ENCODE measurements around the gene ADRA1B.

ADRA1B gene

GRCh38 chr5:159901772-159902171 is 14.5 kb upstream of the ADRA1B start:
- no peaks in the 10 kb centered on the region for H3K4me1 ChIP-seq (ENCODE audit: insufficient read depth, insufficient read length)
- H3K9me3 ChIP-seq (ENCODE audit: insufficient read depth, low read length) = no peaks in the 10 kb centered on the region
- DNase-seq (ENCODE audit: low read depth, low spot score) = no peak
- no peak overlapping the region for H3K4me3 ChIP-seq (ENCODE audit: insufficient read length, low read depth)
- no peak overlapping the region for H3K9ac ChIP-seq (ENCODE audit: insufficient read length, low read depth)
- H3K36me3 ChIP-seq (ENCODE audit: insufficient read depth, insufficient read length, low read length) = no peaks in the 10 kb centered on the region
- H3K27me3 ChIP-seq (ENCODE audit: insufficient read depth, insufficient read length) = no peaks in the 10 kb centered on the region
- TF ChIP-seq ZNF274 (IDR thresholded peaks at IDR 0.05; ENCODE audit: low read depth, low read length) (no peak), YY1 (IDR thresholded peaks at IDR 0.05; ENCODE audit: insufficient read depth, insufficient read length) (no peak), SUZ12 (IDR thresholded peaks at IDR 0.05; ENCODE audit: extremely low read depth, insufficient read depth, insufficient read length) (no peak)

- Histone ChIP-seq H3K9ac (ENCODE audit: insufficient read length, low read depth) (no peak overlapping the region), H3K27me3 (ENCODE audit: insufficient read depth, insufficient read length) (no peaks in the 10 kb centered on the region), H3K4me3 (ENCODE audit: insufficient read length, low read depth) (no peak overlapping the region), H3K36me3 (ENCODE audit: insufficient read depth, insufficient read length, low read length) (no peaks in the 10 kb centered on the region), H3K4me1 (ENCODE audit: insufficient read depth, insufficient read length) (no peaks in the 10 kb centered on the region), H3K9me3 (ENCODE audit: insufficient read depth, low read length) (no peaks in the 10 kb centered on the region)
- no peak for DNase-seq (ENCODE audit: low read depth, low spot score)
- TF ChIP-seq YY1 (IDR thresholded peaks at IDR 0.05; ENCODE audit: insufficient read depth, insufficient read length) (no peak), ZNF274 (IDR thresholded peaks at IDR 0.05; ENCODE audit: low read depth, low read length) (no peak), SUZ12 (IDR thresholded peaks at IDR 0.05; ENCODE audit: extremely low read depth, insufficient read depth, insufficient read length) (no peak)
Observed at GRCh38 chr5:159902444-159903121, 13.7 kb upstream of the ADRA1B start.

GRCh38 chr5:159903131-159903530 is 13.2 kb upstream of the ADRA1B start:
- TF ChIP-seq SUZ12 (IDR thresholded peaks at IDR 0.05; ENCODE audit: extremely low read depth, insufficient read depth, insufficient read length) = no peak
- no peak for TF ChIP-seq ZNF274 (IDR thresholded peaks at IDR 0.05; ENCODE audit: low read depth, low read length)
- TF ChIP-seq YY1 (IDR thresholded peaks at IDR 0.05; ENCODE audit: insufficient read depth, insufficient read length) = no peak
- no peaks in the 10 kb centered on the region for H3K9me3 ChIP-seq (ENCODE audit: insufficient read depth, low read length)
- no peak overlapping the region for H3K4me3 ChIP-seq (ENCODE audit: insufficient read length, low read depth)
- no peaks in the 10 kb centered on the region for H3K4me1 ChIP-seq (ENCODE audit: insufficient read depth, insufficient read length)
- H3K36me3 ChIP-seq (ENCODE audit: insufficient read depth, insufficient read length, low read length) = no peaks in the 10 kb centered on the region
- no peak overlapping the region for H3K9ac ChIP-seq (ENCODE audit: insufficient read length, low read depth)
- no peaks in the 10 kb centered on the region for H3K27me3 ChIP-seq (ENCODE audit: insufficient read depth, insufficient read length)
- DNase-seq (ENCODE audit: low read depth, low spot score) = no peak

GRCh38 chr5:159904874-159905273 is 11.4 kb upstream of the ADRA1B start:
- no peak overlapping the region for H3K4me3 ChIP-seq (ENCODE audit: insufficient read length, low read depth)
- no peaks in the 10 kb centered on the region for H3K9me3 ChIP-seq (ENCODE audit: insufficient read depth, low read length)
- no peaks in the 10 kb centered on the region for H3K36me3 ChIP-seq (ENCODE audit: insufficient read depth, insufficient read length, low read length)
- H3K4me1 ChIP-seq (ENCODE audit: insufficient read depth, insufficient read length) = no peaks in the 10 kb centered on the region
- no peak for DNase-seq (ENCODE audit: low read depth, low spot score)
- H3K9ac ChIP-seq (ENCODE audit: insufficient read length, low read depth) = no peak overlapping the region
- no peaks in the 10 kb centered on the region for H3K27me3 ChIP-seq (ENCODE audit: insufficient read depth, insufficient read length)
- TF ChIP-seq YY1 (IDR thresholded peaks at IDR 0.05; ENCODE audit: insufficient read depth, insufficient read length) (no peak), ZNF274 (IDR thresholded peaks at IDR 0.05; ENCODE audit: low read depth, low read length) (no peak), SUZ12 (IDR thresholded peaks at IDR 0.05; ENCODE audit: extremely low read depth, insufficient read depth, insufficient read length) (no peak)

GRCh38 chr5:159905496-159905895 is 10.8 kb upstream of the ADRA1B start:
- Histone ChIP-seq H3K4me3 (ENCODE audit: insufficient read length, low read depth) (no peak overlapping the region), H3K4me1 (ENCODE audit: insufficient read depth, insufficient read length) (no peaks in the 10 kb centered on the region), H3K9me3 (ENCODE audit: insufficient read depth, low read length) (no peaks in the 10 kb centered on the region), H3K36me3 (ENCODE audit: insufficient read depth, insufficient read length, low read length) (no peaks in the 10 kb centered on the region), H3K27me3 (ENCODE audit: insufficient read depth, insufficient read length) (no peaks in the 10 kb centered on the region), H3K9ac (ENCODE audit: insufficient read length, low read depth) (no peak overlapping the region)
- TF ChIP-seq ZNF274 (IDR thresholded peaks at IDR 0.05; ENCODE audit: low read depth, low read length) (no peak), YY1 (IDR thresholded peaks at IDR 0.05; ENCODE audit: insufficient read depth, insufficient read length) (no peak), SUZ12 (IDR thresholded peaks at IDR 0.05; ENCODE audit: extremely low read depth, insufficient read depth, insufficient read length) (no peak)
- DNase-seq (ENCODE audit: low read depth, low spot score) = no peak

GRCh38 chr5:159906463-159906862 is 9.8 kb upstream of the ADRA1B start:
- TF ChIP-seq ZNF274 (IDR thresholded peaks at IDR 0.05; ENCODE audit: low read depth, low read length) (no peak), YY1 (IDR thresholded peaks at IDR 0.05; ENCODE audit: insufficient read depth, insufficient read length) (no peak), SUZ12 (IDR thresholded peaks at IDR 0.05; ENCODE audit: extremely low read depth, insufficient read depth, insufficient read length) (no peak)

GRCh38 chr5:159906943-159907342 is 9.3 kb upstream of the ADRA1B start:
- H3K27me3 ChIP-seq (ENCODE audit: insufficient read depth, insufficient read length) = no peaks in the 10 kb centered on the region
- no peak for TF ChIP-seq YY1 (IDR thresholded peaks at IDR 0.05; ENCODE audit: insufficient read depth, insufficient read length)
- TF ChIP-seq ZNF274 (IDR thresholded peaks at IDR 0.05; ENCODE audit: low read depth, low read length) = no peak
- no peak for TF ChIP-seq SUZ12 (IDR thresholded peaks at IDR 0.05; ENCODE audit: extremely low read depth, insufficient read depth, insufficient read length)
- H3K9me3 ChIP-seq (ENCODE audit: insufficient read depth, low read length) = no peaks in the 10 kb centered on the region
- no peak overlapping the region for H3K4me3 ChIP-seq (ENCODE audit: insufficient read length, low read depth)
- no peak for DNase-seq (ENCODE audit: low read depth, low spot score)
- H3K36me3 ChIP-seq (ENCODE audit: insufficient read depth, insufficient read length, low read length) = no peaks in the 10 kb centered on the region
- H3K4me1 ChIP-seq (ENCODE audit: insufficient read depth, insufficient read length) = no peaks in the 10 kb centered on the region
- no peak overlapping the region for H3K9ac ChIP-seq (ENCODE audit: insufficient read length, low read depth)

More at GRCh38 chr5:159906463-159906862, 9.8 kb upstream of the ADRA1B start:
- Histone ChIP-seq H3K36me3 (ENCODE audit: insufficient read depth, insufficient read length, low read length) (no peaks in the 10 kb centered on the region), H3K9ac (ENCODE audit: insufficient read length, low read depth) (no peak overlapping the region), H3K9me3 (ENCODE audit: insufficient read depth, low read length) (no peaks in the 10 kb centered on the region), H3K4me3 (ENCODE audit: insufficient read length, low read depth) (no peak overlapping the region), H3K4me1 (ENCODE audit: insufficient read depth, insufficient read length) (no peaks in the 10 kb centered on the region), H3K27me3 (ENCODE audit: insufficient read depth, insufficient read length) (no peaks in the 10 kb centered on the region)
- no peak for DNase-seq (ENCODE audit: low read depth, low spot score)
